Sigmoid colon (tissue), 7 donors: ENCODE data around the gene TSPEAR. TPM values are rescaled to one million over a fixed set of nuclear protein-coding genes. Genes with fewer than 3 reads are reported as not detected.

Experiments used
- DNase-seq: peaks from one replicate; pipeline ENCODE4 v3.0.0-alpha.2; 2019
- H3K27ac ChIP-seq, 4 donors: fragments of 200-600 bp; sonication (generic); one replicate each; pipeline ENCODE4 v1.5.1; 2016 to 2019; ENCODE audit warnings: mild to moderate bottlenecking in 1 of 4
- H3K27me3 ChIP-seq, 3 donors: fragments of 200-600 bp; sonication (generic); one replicate each; pipeline ENCODE4 v1.5.1; 2019; ENCODE audit warnings: mild to moderate bottlenecking in 1 of 3
- H3K36me3 ChIP-seq, 4 donors: fragments of 200-600 bp; sonication (generic); one replicate each; pipeline ENCODE4 v1.5.1; 2016 to 2019
- H3K4me1 ChIP-seq, 4 donors: fragments of 200-600 bp; sonication (generic); one replicate each; pipeline ENCODE4 v1.5.1; 2017 to 2019
- H3K4me3 ChIP-seq, 4 donors: fragments of 200-600 bp; sonication (generic); one replicate each; pipeline ENCODE4 v1.5.1; 2017 to 2019; ENCODE audit warnings: mild to moderate bottlenecking in 2 of 4, moderate library complexity in 1 of 4
- H3K9me3 ChIP-seq, 4 donors: fragments of 200-600 bp in 3 of 4; sonication (generic) in 3 of 4; one replicate each; pipeline versions ENCODE4 v1.5.1 to v1.6.1; 2013 to 2019
- EP300 ChIP-seq, 4 donors: sonication (generic); formaldehyde crosslinking; IDR thresholded peaks; one replicate each; pipeline ENCODE4 v1.6.1; 2017; ENCODE audit warnings: antibody characterized with exemption in 4 of 4
- POLR2A ChIP-seq, 2 donors: fragments of 450-650 bp; IDR thresholded peaks; one replicate each; pipeline ENCODE4 v1.6.1; 2016; ENCODE audit warnings: antibody characterized with exemption in 2 of 2, mild to moderate bottlenecking in 2 of 2, moderate library complexity in 2 of 2
- POLR2AphosphoS5 ChIP-seq, 4 donors: sonication (generic); formaldehyde crosslinking; IDR thresholded peaks; one replicate each; pipeline ENCODE4 v1.6.1; 2017; ENCODE audit warnings: antibody characterized with exemption in 4 of 4
- WGBS, 2 donors: extraction: QIAGEN DNeasy Blood & Tissue Kit; methylation state at CpG; one replicate each; pipeline ENCODE4 v1.1.7; 2013; 5-methylcytosine and 5-hydroxymethylcytosine counted together
- intact Hi-C: fragments of 100-400 bp; cut with DNase I; formaldehyde crosslinking; loops from one replicate; pipeline ENCODE4 v1.15.1; 2023
- polyA plus RNA-seq, 3 donors: library from polyadenylated mRNA; stranded (reverse); fragments of 200-250 nt; gene quantifications; one replicate each; pipeline ENCODE4 v1.2.3, GENCODE V29; 2013
- total RNA-seq, 4 donors: library from RNA; depleted of rRNA; stranded (reverse); fragments of >200 nt; gene quantifications; one replicate each; pipeline ENCODE4 v1.1.0, GENCODE V29; 2016
- TF ChIP-seq, protein P1 (sequence below), 4 experiments: fragments of 450-650 bp in 3 of 4; fragments of 200-600 bp in 1 of 4; IDR thresholded peaks; one replicate each; pipeline ENCODE4 v1.5.1; 2016 to 2019; ENCODE audit warnings: antibody characterized with exemption in 4 of 4, mild to moderate bottlenecking in 3 of 4, moderate library complexity in 2 of 4
- donor health status: healthy with polysubstance abuse.
- donor health status: Bipolar disorder and iron deficiency.
- donor health status: healthy.

The TSPEAR gene
- total and polyA plus RNA-seq, 7 donors = under 0.01 to 0.20 TPM; not detected in 5

GRCh38 chr21:44617071-44617501 lies 94.3 kb downstream of the TSPEAR start:
- intact Hi-C loops = no loop called here
- TF ChIP-seq POLR2A (IDR thresholded peaks at IDR 0.05) = no peak
- TF ChIP-seq, protein P1, sequence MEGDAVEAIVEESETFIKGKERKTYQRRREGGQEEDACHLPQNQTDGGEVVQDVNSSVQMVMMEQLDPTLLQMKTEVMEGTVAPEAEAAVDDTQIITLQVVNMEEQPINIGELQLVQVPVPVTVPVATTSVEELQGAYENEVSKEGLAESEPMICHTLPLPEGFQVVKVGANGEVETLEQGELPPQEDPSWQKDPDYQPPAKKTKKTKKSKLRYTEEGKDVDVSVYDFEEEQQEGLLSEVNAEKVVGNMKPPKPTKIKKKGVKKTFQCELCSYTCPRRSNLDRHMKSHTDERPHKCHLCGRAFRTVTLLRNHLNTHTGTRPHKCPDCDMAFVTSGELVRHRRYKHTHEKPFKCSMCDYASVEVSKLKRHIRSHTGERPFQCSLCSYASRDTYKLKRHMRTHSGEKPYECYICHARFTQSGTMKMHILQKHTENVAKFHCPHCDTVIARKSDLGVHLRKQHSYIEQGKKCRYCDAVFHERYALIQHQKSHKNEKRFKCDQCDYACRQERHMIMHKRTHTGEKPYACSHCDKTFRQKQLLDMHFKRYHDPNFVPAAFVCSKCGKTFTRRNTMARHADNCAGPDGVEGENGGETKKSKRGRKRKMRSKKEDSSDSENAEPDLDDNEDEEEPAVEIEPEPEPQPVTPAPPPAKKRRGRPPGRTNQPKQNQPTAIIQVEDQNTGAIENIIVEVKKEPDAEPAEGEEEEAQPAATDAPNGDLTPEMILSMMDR (IDR thresholded peaks at IDR 0.05) = no peak
- TF ChIP-seq EP300 (IDR thresholded peaks at IDR 0.05) = no peak
- no peak for TF ChIP-seq POLR2AphosphoS5 (IDR thresholded peaks at IDR 0.05)

DNA sequence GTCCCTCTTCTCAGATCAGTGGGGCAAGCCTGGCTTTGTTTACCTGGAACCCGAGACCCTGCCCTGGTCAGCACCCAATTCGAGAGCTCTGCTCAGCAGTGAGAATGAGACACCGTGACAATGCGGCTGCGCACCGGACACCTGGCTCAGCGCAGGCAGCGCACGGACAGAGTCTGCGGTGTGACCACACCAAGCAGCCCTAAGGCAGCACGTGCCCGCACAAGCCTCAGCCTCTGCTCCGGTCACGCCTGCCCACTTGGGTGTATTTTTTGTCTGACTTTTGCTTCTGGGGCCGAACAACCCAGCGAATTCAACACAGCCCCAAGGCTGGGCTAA lies 94.8 kb downstream of the TSPEAR start:
- intact Hi-C loops = no loop called here
- Histone ChIP-seq H3K4me1 (no peaks in the 10 kb centered on the region), H3K36me3 (no peaks in the 10 kb centered on the region), H3K9me3 (peaks cover 0 to 7% (median 3%) of the 10 kb centered on the region in 4 donors), H3K27me3 (peaks cover 0 to 23% (median 9%) of the 10 kb centered on the region in 3 donors), H3K4me3 (no peak overlapping the region), H3K27ac (no peak overlapping the region)
- no peak for DNase-seq
- TF ChIP-seq POLR2A (IDR thresholded peaks at IDR 0.05) = no peak
- TF ChIP-seq EP300 (IDR thresholded peaks at IDR 0.05) = no peak
- TF ChIP-seq POLR2AphosphoS5 (IDR thresholded peaks at IDR 0.05) = no peak
- TF ChIP-seq, protein P1 (IDR thresholded peaks at IDR 0.05) = no peak
- WGBS, 2 donors = 82 to 83% methylated on average over 16 of the region's 16 CpGs

More at GRCh38 chr21:44617071-44617501, 94.3 kb downstream of the TSPEAR start:
- Histone ChIP-seq H3K4me3 (no peak overlapping the region), H3K36me3 (no peaks in the 10 kb centered on the region), H3K9me3 (peaks cover 0 to 5% (median 1%) of the 10 kb centered on the region in 4 donors), H3K4me1 (no peaks in the 10 kb centered on the region), H3K27me3 (peaks cover 0 to 22% (median 9%) of the 10 kb centered on the region in 3 donors), H3K27ac (no peak overlapping the region)
- DNase-seq = peak; percentile 55
- WGBS, 2 donors = 63 to 71% methylated on average over 8 of the region's 8 CpGs

- DNase-seq = no peak
- WGBS, 2 donors = 77 to 83% methylated on average over 17 of the region's 17 CpGs
These were observed 95.3 kb downstream of the TSPEAR start for GRCh38 chr21:44615911-44616590.

DNA sequence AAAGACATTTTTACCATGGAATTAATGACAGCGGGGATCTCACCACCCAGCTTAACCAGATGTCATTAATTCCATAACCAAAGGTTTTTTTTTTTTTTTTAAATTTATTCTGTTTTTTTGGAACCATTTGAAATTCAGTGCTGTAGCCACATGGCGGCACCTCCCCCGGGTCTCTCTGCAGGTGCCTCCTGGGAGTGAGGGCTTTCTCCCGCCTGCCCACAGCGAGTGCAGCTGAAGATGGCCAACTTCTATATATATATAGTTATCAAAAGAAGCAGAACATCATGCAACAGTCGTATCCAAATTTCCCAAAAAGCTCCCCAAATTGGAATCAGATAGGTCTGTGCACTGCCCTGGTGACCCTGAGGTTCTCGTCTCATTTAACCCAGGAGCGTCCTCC lies 95.9 kb downstream of the TSPEAR start:
- H3K36me3 ChIP-seq = no peaks in the 10 kb centered on the region
- H3K27ac ChIP-seq = no peak overlapping the region
- 75 to 83% methylated on average over 8 of the region's 8 CpGs for WGBS, 2 donors
- H3K4me3 ChIP-seq = no peak overlapping the region
- intact Hi-C loops = no loop called here
- TF ChIP-seq, protein P1 (IDR thresholded peaks at IDR 0.05) = no peak
- TF ChIP-seq EP300 (IDR thresholded peaks at IDR 0.05) (no peak), POLR2AphosphoS5 (IDR thresholded peaks at IDR 0.05) (no peak), POLR2A (IDR thresholded peaks at IDR 0.05) (no peak)
- DNase-seq = no peak
- H3K9me3 ChIP-seq = peaks cover 0 to 11% (median 3%) of the 10 kb centered on the region in 4 donors
- H3K4me1 ChIP-seq = no peaks in the 10 kb centered on the region
- H3K27me3 ChIP-seq = peaks cover 0 to 23% (median 9%) of the 10 kb centered on the region in 3 donors

More at GRCh38 chr21:44615911-44616590, 95.3 kb downstream of the TSPEAR start:
- TF ChIP-seq POLR2AphosphoS5 (IDR thresholded peaks at IDR 0.05) = no peak
- TF ChIP-seq, protein P1 (IDR thresholded peaks at IDR 0.05) = no peak
- Histone ChIP-seq H3K36me3 (no peaks in the 10 kb centered on the region), H3K27ac (no peak overlapping the region), H3K9me3 (peaks cover 0 to 11% (median 3%) of the 10 kb centered on the region in 4 donors), H3K4me3 (no peak overlapping the region), H3K27me3 (peaks cover 0 to 23% (median 9%) of the 10 kb centered on the region in 3 donors), H3K4me1 (no peaks in the 10 kb centered on the region)
- intact Hi-C loops = no loop called here
